ENCODE results near the gene PRKCE. TPM values are rescaled to one million over a fixed set of nuclear protein-coding genes. Genes with fewer than 3 reads are reported as not detected.

PRKCE gene
- total RNA-seq, 1 experiment from 2014 or later: 1.3 TPM

DNA sequence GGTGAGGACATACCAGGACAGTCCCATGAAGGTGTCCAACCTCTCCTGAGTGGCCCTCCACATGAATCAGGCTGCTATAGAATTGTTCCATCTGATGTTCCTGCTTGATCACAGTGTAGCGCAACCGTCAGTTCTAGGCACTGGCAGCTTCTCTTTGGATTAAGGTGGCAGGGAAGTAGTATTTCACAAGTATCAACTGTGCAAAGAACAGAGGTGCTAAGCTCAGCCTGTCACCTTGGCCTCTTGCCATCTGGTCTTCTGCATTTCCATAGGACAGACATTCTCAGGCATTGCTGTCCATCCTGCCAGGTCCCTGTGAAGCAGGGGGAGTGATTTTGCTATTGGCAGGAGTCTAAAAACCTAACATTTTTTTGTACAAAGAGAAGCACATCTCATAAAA, 463.5 kb downstream of the PRKCE start:
- Mint-ChIP-seq H3K27ac (no peak overlapping the region), H3K4me1 (peaks cover 2 to 8% of the 10 kb centered on the region in 2 experiments; a peak in 2 of 4 replicates)
- H3K79me2 ChIP-seq (ENCODE audit: insufficient read depth, low read length): no peaks in the 10 kb centered on the region

More for the DNA sequence above, 463.5 kb downstream of the PRKCE start:
- no peak overlapping the region for H4K5ac ChIP-seq (ENCODE audit: insufficient read length, low read depth, low read length)
- no peak overlapping the region for H3K27ac ChIP-seq (ENCODE audit: insufficient read length, low read depth, low read length)
- H2AK5ac ChIP-seq (ENCODE audit: insufficient read length, low read length): no peak overlapping the region
- H2BK15ac ChIP-seq (ENCODE audit: low read depth, low read length): no peak overlapping the region
- H3K27me3 ChIP-seq (ENCODE audit: insufficient read depth, low read length): 0 out of 2 replicates have a peak, but pooled peaks cover 1% of the 10 kb centered on the region
- H3K27me3 Mint-ChIP-seq (ENCODE audit: low read depth): peaks cover 1% of the 10 kb centered on the region
- no peak overlapping the region for H2BK20ac ChIP-seq (ENCODE audit: low read depth, low read length, poor library complexity, severe bottlenecking)
- no peaks in the 10 kb centered on the region for H3K9me3 ChIP-seq (ENCODE audit: control insufficient read depth, low read depth, low read length)
- H4K91ac ChIP-seq (ENCODE audit: insufficient read length, low read depth, low read length): no peak overlapping the region
- H2AFZ ChIP-seq (ENCODE audit: low read length): no peak overlapping the region
- no peaks in the 10 kb centered on the region for H3K23me2 ChIP-seq (ENCODE audit: insufficient read length, low read depth, low read length, poor library complexity, severe bottlenecking)
- H3K23ac ChIP-seq (ENCODE audit: insufficient read length, low read depth, low read length): no peak overlapping the region
- no peak overlapping the region for H4K8ac ChIP-seq (replicated peaks; ENCODE audit: insufficient read length, low read depth, low read length)
- no peak overlapping the region for H3K4me2 ChIP-seq (ENCODE audit: insufficient read depth, insufficient read length, low read length)
- H3K4ac ChIP-seq (ENCODE audit: low read depth, low read length): no peak overlapping the region
- H3K4me3 Mint-ChIP-seq: no peak overlapping the region
- no peaks in the 10 kb centered on the region for H4K20me1 ChIP-seq (ENCODE audit: control insufficient read depth, insufficient read depth, insufficient read length)
- DNase-seq: no peak
- H3K36me3 Mint-ChIP-seq (ENCODE audit: insufficient read depth in 1 of 3, low read depth in 3 of 3): no peaks in the 10 kb centered on the region
- H3K14ac ChIP-seq (ENCODE audit: insufficient read depth, low read length): no peak overlapping the region
- H3K56ac ChIP-seq (ENCODE audit: insufficient read length, low read depth, low read length): no peak overlapping the region
- no peak overlapping the region for H2BK12ac ChIP-seq (ENCODE audit: insufficient read length, low read depth, low read length)
- H3K9me3 Mint-ChIP-seq: peaks cover 0 to 2% of the 10 kb centered on the region in 2 experiments; a peak in 1 of 5 replicates
- H3K4me1 ChIP-seq (ENCODE audit: insufficient read depth, low read length): no peaks in the 10 kb centered on the region
- H3K79me1 ChIP-seq (ENCODE audit: insufficient read depth, low read depth, low read length, poor library complexity, severe bottlenecking): no peaks in the 10 kb centered on the region
- H3K9ac ChIP-seq (ENCODE audit: extremely low read depth, insufficient read length, low read length): no peak overlapping the region
- no CpG with 5 or more reads among the region's 2 CpGs for WGBS (ENCODE audit: extremely low coverage, insufficient read length, low lambda C conversion rate)
- no peak overlapping the region for H2BK5ac ChIP-seq (ENCODE audit: insufficient read length, low read length)
- H3K18ac ChIP-seq (ENCODE audit: insufficient read length, low read depth, low read length): no peak overlapping the region
- no peak for TF ChIP-seq CTCF (conservative IDR thresholded peaks at IDR 0.05)
- H2BK120ac ChIP-seq (ENCODE audit: low read depth, low read length, poor library complexity, severe bottlenecking): no peak overlapping the region
- H3T11ph ChIP-seq (ENCODE audit: low read length): no peak overlapping the region
